GM23338 (cell line): ENCODE results near the gene PBXIP1.

Experiments
- CREB1 ChIP-seq: fragments of 250-450 bp; sonication (Bioruptor Pico); IDR thresholded peaks from 2 replicates; pipeline ENCODE4 v1.5.0; 2020; ENCODE audit warnings: low read depth, mild to moderate bottlenecking, moderate library complexity
- CTCF ChIP-seq, 2 experiments: fragments of 200-600 bp in 1 of 2; sonication (generic) in 1 of 2; conservative IDR thresholded peaks; 2 replicates each; pipeline versions ENCODE4 v1.5.1 to v1.6.1; 2016 to 2017; ENCODE audit warnings: antibody characterized with exemption in 2 of 2, low read depth in 2 of 2, mild to moderate bottlenecking in 2 of 2, moderate library complexity in 1 of 2
- EZH2 ChIP-seq: fragments of 200-600 bp; sonication (generic); IDR thresholded peaks from one replicate; pipeline ENCODE4 v1.8.0; 2017; ENCODE audit warnings: antibody characterized with exemption, mild to moderate bottlenecking, low read depth; ENCODE audit not compliant: unreplicated experiment
- JUNB ChIP-seq: IDR thresholded peaks from one replicate; pipeline ENCODE4 v1.6.1; 2016; ENCODE audit warnings: antibody characterized with exemption; ENCODE audit not compliant: unreplicated experiment
- POLR2AphosphoS5 ChIP-seq: IDR thresholded peaks from 2 replicates; pipeline ENCODE4 v1.6.1; 2016; ENCODE audit warnings: antibody characterized with exemption, low read depth
- REST ChIP-seq: IDR thresholded peaks from one replicate; pipeline ENCODE4 v1.6.1; 2018; ENCODE audit warnings: antibody characterized with exemption; ENCODE audit not compliant: unreplicated experiment
- ZNF114 ChIP-seq: fragments of 250-450 bp; sonication (Bioruptor Pico); IDR thresholded peaks from 2 replicates; pipeline ENCODE4 v1.5.0; 2020; ENCODE audit warnings: mild to moderate bottlenecking, moderate library complexity

- TF ChIP-seq CREB1 (CRISPR knock-in tag) (no peak), POLR2AphosphoS5 (no peak), ZNF114 (CRISPR knock-in tag) (no peak), CTCF (conservative IDR thresholded peaks at IDR 0.05; ENCODE audit: low read depth in 2 of 2) (no peak), REST (no peak), EZH2 (no peak), JUNB (no peak)
These were observed 15.7 kb downstream of the PBXIP1 start for GRCh38 chr1:154940213-154940560.
